ENCODE data around the gene ENTPD2. TPM values are rescaled to one million over a fixed set of nuclear protein-coding genes. Genes with fewer than 3 reads are reported as not detected.

The ENTPD2 gene
- total and polyA plus RNA-seq, 2 experiments from 2014 or later: 1.8 to 1.9 TPM

DNA sequence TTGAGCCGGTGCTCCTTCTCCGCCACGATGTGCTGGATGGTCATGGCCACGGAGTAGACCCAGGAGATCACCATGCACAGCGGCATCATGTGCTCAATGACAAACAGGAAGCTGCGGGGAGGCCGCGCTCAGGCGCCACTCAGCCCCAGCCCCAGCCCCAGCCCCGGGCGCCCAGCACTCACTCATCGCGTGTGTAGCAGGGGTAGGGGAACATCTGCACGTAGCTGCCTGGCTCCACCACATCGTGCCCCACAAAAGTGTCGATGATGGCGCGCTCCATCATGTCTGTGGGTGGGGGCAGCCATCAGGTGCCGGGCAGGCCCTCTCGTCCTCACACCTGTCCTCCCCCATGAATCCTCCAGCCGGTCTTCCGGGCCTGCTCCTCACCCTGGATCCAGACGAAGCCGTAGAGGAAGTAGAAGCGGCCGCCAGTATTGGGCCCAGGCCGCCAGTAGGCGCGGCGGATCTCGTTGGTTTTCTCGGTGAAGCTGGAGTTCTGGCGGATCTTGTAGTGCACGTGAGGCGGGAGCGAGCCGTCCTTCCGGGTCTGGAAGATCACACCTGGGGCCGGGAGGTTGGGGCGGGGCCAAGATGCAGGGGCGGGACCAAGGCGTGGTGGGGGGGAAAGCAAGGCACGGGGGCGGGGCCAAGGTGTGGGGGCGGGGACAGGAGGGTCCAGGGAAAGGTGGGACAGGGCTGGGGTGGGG lies 35.9 kb downstream of the ENTPD2 start:
- Histone ChIP-seq H3K79me2 (replicated peaks; ENCODE audit: insufficient read depth) (no peaks in the 10 kb centered on the region), H3K27ac (ENCODE audit: low read depth) (no peak overlapping the region), H3K9me2 (ENCODE audit: insufficient read depth) (no peaks in the 10 kb centered on the region), H4K20me1 (replicated peaks; ENCODE audit: insufficient read depth) (no peaks in the 10 kb centered on the region), H2AFZ (no peak overlapping the region), H3F3A (replicated peaks; ENCODE audit: low read depth) (0 out of 2 replicates have a peak, but pooled peaks cover 3% of the 10 kb centered on the region), H3K4me1 (ENCODE audit: insufficient read depth) (peaks cover 4% of the 10 kb centered on the region; the same call in 1 of the 2 replicates), H3K4me2 (no peak overlapping the region), H3K4me3 (no peak overlapping the region), H3K36me3 (ENCODE audit: insufficient read depth) (no peaks in the 10 kb centered on the region), H3K27me3 (ENCODE audit: insufficient read depth) (no peaks in the 10 kb centered on the region)
- Mint-ChIP-seq H3K27me3 (ENCODE audit: insufficient read depth, low read depth, poor library complexity) (peaks cover 7% of the 10 kb centered on the region), H3K27ac (no peak overlapping the region), H3K4me3 (no peak overlapping the region), H3K9me3 (no peaks in the 10 kb centered on the region), H3K4me1 (no peaks in the 10 kb centered on the region; the same call in 2 of the 3 replicates), H3K36me3 (ENCODE audit: low read depth) (peaks cover 2% of the 10 kb centered on the region; the same call in 1 of the 3 replicates)
- TF ChIP-seq EZH2phosphoT487 (IDR thresholded peaks at IDR 0.05; ENCODE audit: unreplicated experiment): no peak
- peak; percentile 65 for DNase-seq (ENCODE audit: low spot score)
- ATAC-seq: peak; percentile 3; the same call in 2 of the 3 replicates

GRCh38 chr9:137017071-137017470 lies 36.8 kb downstream of the ENTPD2 start:
- no peaks in the 10 kb centered on the region; the same call in 2 of the 3 replicates for H3K4me1 Mint-ChIP-seq
- Histone ChIP-seq H3K27ac (ENCODE audit: low read depth) (no peak overlapping the region), H3K4me1 (ENCODE audit: insufficient read depth) (no peaks in the 10 kb centered on the region), H3K36me3 (ENCODE audit: insufficient read depth) (no peaks in the 10 kb centered on the region), H3K27me3 (ENCODE audit: insufficient read depth) (no peaks in the 10 kb centered on the region), H3F3A (replicated peaks; ENCODE audit: low read depth) (no peaks in the 10 kb centered on the region), H4K20me1 (replicated peaks; ENCODE audit: insufficient read depth) (no peaks in the 10 kb centered on the region), H3K4me3 (no peak overlapping the region), H3K4me2 (no peak overlapping the region), H3K79me2 (replicated peaks; ENCODE audit: insufficient read depth) (no peaks in the 10 kb centered on the region), H2AFZ (no peak overlapping the region), H3K9me2 (ENCODE audit: insufficient read depth) (no peaks in the 10 kb centered on the region)
- H3K27ac Mint-ChIP-seq: no peak overlapping the region
- ATAC-seq (no peak), DNase-seq (ENCODE audit: low spot score) (no peak)
- H3K27me3 Mint-ChIP-seq (ENCODE audit: insufficient read depth, low read depth, poor library complexity): peaks cover 6% of the 10 kb centered on the region
- H3K36me3 Mint-ChIP-seq (ENCODE audit: low read depth): peaks cover 2% of the 10 kb centered on the region; the same call in 1 of the 3 replicates
- no peaks in the 10 kb centered on the region for H3K9me3 Mint-ChIP-seq
- no peak overlapping the region for H3K4me3 Mint-ChIP-seq
- no peak for TF ChIP-seq ZNF114 (CRISPR knock-in tag; IDR thresholded peaks at IDR 0.05)
- TF ChIP-seq STAT1 (IDR thresholded peaks at IDR 0.05; ENCODE audit: unreplicated experiment): no peak
- TF ChIP-seq, protein P1, sequence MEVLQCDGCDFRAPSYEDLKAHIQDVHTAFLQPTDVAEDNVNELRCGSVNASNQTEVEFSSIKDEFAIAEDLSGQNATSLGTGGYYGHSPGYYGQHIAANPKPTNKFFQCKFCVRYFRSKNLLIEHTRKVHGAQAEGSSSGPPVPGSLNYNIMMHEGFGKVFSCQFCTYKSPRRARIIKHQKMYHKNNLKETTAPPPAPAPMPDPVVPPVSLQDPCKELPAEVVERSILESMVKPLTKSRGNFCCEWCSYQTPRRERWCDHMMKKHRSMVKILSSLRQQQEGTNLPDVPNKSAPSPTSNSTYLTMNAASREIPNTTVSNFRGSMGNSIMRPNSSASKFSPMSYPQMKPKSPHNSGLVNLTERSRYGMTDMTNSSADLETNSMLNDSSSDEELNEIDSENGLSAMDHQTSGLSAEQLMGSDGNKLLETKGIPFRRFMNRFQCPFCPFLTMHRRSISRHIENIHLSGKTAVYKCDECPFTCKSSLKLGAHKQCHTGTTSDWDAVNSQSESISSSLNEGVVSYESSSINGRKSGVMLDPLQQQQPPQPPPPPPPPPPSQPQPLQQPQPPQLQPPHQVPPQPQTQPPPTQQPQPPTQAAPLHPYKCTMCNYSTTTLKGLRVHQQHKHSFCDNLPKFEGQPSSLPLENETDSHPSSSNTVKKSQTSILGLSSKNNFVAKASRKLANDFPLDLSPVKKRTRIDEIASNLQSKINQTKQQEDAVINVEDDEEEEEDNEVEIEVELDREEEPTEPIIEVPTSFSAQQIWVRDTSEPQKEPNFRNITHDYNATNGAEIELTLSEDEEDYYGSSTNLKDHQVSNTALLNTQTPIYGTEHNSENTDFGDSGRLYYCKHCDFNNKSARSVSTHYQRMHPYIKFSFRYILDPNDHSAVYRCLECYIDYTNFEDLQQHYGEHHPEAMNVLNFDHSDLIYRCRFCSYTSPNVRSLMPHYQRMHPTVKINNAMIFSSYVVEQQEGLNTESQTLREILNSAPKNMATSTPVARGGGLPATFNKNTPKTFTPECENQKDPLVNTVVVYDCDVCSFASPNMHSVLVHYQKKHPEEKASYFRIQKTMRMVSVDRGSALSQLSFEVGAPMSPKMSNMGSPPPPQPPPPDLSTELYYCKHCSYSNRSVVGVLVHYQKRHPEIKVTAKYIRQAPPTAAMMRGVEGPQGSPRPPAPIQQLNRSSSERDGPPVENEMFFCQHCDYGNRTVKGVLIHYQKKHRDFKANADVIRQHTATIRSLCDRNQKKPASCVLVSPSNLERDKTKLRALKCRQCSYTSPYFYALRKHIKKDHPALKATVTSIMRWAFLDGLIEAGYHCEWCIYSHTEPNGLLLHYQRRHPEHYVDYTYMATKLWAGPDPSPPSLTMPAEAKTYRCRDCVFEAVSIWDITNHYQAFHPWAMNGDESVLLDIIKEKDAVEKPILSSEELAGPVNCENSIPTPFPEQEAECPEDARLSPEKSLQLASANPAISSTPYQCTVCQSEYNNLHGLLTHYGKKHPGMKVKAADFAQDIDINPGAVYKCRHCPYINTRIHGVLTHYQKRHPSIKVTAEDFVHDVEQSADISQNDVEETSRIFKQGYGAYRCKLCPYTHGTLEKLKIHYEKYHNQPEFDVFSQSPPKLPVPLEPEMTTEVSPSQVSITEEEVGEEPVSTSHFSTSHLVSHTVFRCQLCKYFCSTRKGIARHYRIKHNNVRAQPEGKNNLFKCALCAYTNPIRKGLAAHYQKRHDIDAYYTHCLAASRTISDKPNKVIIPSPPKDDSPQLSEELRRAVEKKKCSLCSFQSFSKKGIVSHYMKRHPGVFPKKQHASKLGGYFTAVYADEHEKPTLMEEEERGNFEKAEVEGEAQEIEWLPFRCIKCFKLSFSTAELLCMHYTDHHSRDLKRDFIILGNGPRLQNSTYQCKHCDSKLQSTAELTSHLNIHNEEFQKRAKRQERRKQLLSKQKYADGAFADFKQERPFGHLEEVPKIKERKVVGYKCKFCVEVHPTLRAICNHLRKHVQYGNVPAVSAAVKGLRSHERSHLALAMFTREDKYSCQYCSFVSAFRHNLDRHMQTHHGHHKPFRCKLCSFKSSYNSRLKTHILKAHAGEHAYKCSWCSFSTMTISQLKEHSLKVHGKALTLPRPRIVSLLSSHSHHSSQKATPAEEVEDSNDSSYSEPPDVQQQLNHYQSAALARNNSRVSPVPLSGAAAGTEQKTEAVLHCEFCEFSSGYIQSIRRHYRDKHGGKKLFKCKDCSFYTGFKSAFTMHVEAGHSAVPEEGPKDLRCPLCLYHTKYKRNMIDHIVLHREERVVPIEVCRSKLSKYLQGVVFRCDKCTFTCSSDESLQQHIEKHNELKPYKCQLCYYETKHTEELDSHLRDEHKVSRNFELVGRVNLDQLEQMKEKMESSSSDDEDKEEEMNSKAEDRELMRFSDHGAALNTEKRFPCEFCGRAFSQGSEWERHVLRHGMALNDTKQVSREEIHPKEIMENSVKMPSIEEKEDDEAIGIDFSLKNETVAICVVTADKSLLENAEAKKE (CRISPR knock-in tag; IDR thresholded peaks at IDR 0.05): no peak
- no peak for TF ChIP-seq EZH2 (IDR thresholded peaks at IDR 0.05; ENCODE audit: low read depth, unreplicated experiment)
- no peak for TF ChIP-seq POLR2AphosphoS5 (IDR thresholded peaks at IDR 0.05; ENCODE audit: low read depth)
- no peak for TF ChIP-seq NANOG (IDR thresholded peaks at IDR 0.05; ENCODE audit: borderline replicate concordance)
- no peak for TF ChIP-seq CREB1 (CRISPR knock-in tag; IDR thresholded peaks at IDR 0.05; ENCODE audit: low read depth)
- no peak for TF ChIP-seq ZNF331 (CRISPR knock-in tag; IDR thresholded peaks at IDR 0.05; ENCODE audit: low read depth)
- TF ChIP-seq REST (IDR thresholded peaks at IDR 0.05; ENCODE audit: unreplicated experiment): no peak
